Umbilical cord (tissue), 2 donors: ENCODE measurements around the gene IFFO2. TPM values are rescaled to one million over a fixed set of nuclear protein-coding genes. Genes with fewer than 3 reads are reported as not detected.
A peak's percentile ranks its signal among the peaks of the same experiment; 100 is the strongest.

Source experiments
- DNase-seq: peaks from one replicate; pipeline ENCODE4 v3.0.0-alpha.2; 2015; ENCODE audit warnings: low spot score
- total RNA-seq: library from RNA; depleted of rRNA; stranded (reverse); fragments of >200 nt; gene quantifications from one replicate; pipeline ENCODE4 v1.2.3, GENCODE V29; 2014; ENCODE audit warnings: low replicate concordance; ENCODE audit not compliant: insufficient read depth

IFFO2 gene
- total RNA-seq, 1 donor from 2014 or later = 14.0 TPM

- no peak for DNase-seq
Observed at GRCh38 chr1:18919197-18919905, 37.1 kb downstream of the IFFO2 start.

DNA sequence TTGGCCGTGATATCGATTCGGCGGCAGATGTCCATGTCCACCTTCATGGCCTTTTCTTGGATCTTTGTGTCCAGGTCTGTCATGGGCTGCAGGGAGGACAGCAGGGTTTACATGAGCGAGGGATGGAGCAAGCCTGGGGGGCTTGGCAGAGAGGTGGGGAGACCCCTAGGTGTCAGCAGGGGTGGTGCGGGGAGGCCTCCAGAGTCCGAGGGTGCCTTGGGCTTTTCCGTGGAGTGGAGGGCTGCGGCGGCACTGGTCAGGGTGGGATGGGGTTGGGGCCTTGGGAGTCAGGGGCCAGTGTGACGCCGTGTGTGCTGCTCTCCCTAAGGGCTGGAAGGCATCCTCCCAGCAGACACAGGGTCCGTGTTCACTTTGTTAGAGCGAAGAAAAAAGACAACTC, 38.1 kb downstream of the IFFO2 start:
- no peak for DNase-seq

GRCh38 chr1:18917071-18917799, 39.2 kb downstream of the IFFO2 start:
- no peak for DNase-seq

DNA sequence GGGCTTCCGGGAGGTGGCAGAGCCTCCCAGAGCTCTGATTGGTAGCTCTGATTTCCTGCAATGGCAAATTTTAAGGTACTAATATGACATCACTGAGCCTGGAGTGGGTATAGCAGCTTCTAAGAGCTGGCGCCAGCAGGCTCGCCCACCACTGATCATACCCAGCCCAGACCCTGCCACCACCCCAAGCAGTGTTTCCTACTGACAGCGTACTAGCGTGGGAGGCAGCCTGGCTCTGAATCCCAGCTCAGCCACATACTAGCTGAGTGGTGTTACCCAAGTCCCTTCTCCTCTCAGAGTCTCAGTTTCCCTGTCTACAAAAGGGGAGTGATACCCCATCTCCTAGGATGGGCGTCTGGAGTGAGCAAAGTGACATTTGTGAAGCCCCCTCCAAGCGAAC, 41.1 kb downstream of the IFFO2 start:
- no peak for DNase-seq

GRCh38 chr1:18913065-18913835, 43.2 kb downstream of the IFFO2 start:
- DNase-seq = peak; percentile 37

GRCh38 chr1:18912550-18912949, 43.9 kb downstream of the IFFO2 start:
- no peak for DNase-seq

GRCh38 chr1:18908911-18909771, 47.3 kb downstream of the IFFO2 start:
- DNase-seq = no peak

DNA sequence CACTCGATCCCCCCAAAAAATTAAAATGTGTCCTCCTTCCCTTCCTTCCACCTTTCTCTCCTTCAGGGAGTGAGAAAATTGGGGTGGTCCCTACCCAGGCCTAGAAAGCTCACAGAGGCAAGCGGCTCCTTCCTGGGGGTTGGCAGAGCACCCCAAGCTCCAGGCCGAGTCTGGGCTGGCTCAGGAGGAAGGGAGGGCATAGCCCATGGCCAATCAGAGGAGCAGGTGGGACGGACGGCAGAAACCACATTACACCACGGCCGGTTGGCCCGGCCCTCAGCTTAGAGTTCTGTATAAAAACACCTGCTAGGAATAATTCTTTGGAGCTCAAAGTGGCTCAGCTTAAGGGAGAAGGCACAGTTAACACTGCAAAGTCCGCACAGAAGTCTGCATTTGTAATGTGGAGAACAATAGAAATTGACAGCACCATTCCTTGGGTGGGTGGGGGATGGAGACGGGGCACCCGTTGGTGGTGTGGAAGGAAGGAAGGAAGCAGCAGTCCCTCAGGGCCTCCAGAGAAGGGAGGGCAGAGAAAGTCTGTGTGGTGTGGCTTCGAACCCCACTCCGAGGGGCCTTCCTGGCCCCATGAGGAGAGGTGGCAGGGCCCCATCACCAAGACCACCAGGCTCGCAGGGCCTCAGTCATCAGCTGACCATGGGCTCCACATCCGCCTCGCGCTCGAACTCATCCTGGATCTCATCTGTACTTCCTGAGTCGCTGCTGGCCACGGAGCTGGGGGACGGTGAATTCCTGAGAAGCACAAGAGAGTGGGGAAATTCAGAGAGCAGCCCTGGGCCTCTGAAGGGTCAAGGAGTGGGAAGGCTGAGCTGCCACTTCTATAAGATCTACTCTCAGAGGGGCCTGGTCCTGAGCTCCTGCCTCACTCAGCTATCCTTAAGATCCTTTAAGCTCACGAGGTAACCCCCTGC, 48.3 kb downstream of the IFFO2 start:
- DNase-seq = no peak

- peak; percentile 64 for DNase-seq
Observed at GRCh38 chr1:18907021-18907916, 49.2 kb downstream of the IFFO2 start.

GRCh38 chr1:18903291-18903756, 53.2 kb downstream of the IFFO2 start:
- DNase-seq = no peak

- DNase-seq = peak; percentile 99
Observed at GRCh38 chr1:18902523-18903290, 53.8 kb downstream of the IFFO2 start, which contains the start of gene ALDH4A1. ALDH4A1 (minus strand) TSS chr1:18902555; CDS start chr1:18902523, 32 bp downstream.

- peak; percentile 33 for DNase-seq
Observed at GRCh38 chr1:18901952-18902522, 54.4 kb downstream of the IFFO2 start.

DNA sequence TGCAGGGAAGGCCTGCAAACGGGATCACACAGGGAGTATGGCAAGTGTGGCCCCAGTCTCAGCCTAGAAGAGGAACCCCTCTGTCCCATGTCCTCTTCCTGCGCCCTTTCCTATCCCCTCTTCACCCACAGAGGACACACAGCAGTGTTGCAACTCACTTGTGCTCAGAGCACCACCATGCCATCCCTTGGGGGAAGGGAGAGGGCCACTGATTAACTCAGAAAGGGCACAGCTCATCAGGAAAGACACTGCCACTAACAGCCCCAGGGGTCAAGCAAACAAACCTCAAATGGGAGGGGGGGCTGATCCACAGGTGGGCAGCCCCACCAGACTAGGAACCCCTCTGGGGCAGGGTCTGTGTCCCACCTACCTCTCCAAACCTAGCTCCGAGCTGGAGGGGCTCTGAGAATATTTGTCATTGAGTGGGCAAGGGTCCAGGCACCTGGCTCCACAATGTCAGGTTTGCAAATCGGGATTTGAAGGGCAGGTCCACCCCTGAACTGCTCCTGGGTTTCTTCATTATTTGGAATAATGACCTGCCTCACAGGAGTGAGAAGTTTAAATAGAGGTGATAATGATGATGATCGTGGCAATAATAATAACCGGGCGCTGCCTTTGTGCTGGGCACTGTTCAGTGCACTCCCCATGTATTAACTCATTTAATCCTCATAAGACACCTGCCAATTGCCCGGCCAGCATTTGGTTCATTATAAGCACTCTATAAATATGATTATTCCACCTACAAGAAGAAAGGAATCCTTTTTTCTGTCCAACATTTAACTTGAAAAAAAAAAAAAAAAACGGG, 55.1 kb downstream of the IFFO2 start:
- no peak for DNase-seq

DNA sequence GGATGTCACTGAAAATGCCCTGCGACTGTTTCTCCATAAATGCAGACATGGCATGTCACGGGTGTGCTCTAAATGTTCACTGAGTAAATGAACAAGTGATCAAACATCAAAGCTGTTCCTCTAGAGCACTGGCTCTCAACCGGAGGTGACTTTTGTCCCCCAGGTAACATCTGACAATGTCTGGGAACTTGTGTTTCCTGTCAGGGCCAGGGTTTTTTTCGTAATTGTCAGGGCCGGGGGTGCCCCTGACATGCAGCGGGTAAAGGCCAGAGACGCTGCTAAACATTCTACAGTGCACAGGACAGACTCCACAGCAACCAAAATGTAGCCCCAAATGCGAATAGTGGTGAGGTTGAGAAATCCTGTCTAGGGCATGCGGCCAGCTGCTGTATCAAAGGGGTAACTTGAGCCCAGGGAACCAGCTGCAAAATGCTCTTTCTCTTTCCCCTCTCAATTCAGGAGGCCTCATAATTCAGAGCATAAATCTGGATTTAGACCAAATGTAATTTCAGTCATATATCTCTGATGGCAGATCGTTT, 56.1 kb downstream of the IFFO2 start:
- no peak for DNase-seq

GRCh38 chr1:18899363-18900049, 57.0 kb downstream of the IFFO2 start:
- DNase-seq = no peak

DNA sequence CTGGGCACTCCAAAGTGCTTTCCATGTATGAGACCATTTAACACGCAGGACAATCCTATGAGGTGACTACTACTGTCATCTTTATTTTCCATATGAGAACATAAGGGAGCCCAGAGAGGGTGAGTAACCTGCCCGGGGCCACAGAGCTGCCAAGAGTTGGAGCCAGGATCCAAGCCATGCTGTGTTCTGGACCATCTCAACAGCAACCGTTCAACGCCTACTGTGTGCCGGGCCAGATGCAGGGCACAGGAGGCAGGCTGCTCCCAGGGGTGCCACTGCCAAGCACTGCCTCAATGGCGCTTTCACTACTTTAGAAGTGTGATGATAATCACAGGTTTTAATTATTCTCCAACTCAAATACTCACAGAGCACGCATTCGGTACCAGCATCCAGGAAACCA, 57.9 kb downstream of the IFFO2 start:
- DNase-seq = no peak
